GM21786 (cell line): ENCODE measurements around the gene ZP1.

Source experiments
- ATAC-seq: cut with Tn5 transposase; IDR thresholded peaks from one replicate; pipeline ENCODE4 v1.9.1; 2021; ENCODE audit not compliant: unreplicated experiment

The ZP1 gene

DNA sequence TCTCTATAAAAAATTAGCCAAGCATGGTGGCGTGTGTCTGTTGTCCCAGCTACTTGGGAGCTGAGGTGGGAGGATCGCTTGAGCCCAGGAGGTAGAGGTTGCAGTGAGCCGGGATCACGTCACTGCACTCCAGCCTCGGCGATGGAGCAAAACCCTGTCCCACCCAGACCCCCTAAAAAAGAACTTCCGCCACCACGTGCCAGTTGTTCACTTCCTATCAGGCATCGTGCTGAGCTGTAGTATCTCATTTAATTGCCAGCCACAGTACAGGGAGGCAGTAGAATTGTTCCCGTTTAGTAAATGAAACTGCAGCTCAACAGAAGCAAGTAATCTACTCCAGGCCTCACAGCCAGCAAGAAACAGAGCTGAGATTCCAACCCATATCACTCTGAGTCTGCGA, 53.9 kb downstream of the ZP1 start:
- ATAC-seq: no peak

GRCh38 chr11:60921777-60922335, 54.5 kb downstream of the ZP1 start:
- ATAC-seq: no peak

- ATAC-seq: no peak
These were observed 55.6 kb downstream of the ZP1 start for GRCh38 chr11:60922906-60923305.

DNA sequence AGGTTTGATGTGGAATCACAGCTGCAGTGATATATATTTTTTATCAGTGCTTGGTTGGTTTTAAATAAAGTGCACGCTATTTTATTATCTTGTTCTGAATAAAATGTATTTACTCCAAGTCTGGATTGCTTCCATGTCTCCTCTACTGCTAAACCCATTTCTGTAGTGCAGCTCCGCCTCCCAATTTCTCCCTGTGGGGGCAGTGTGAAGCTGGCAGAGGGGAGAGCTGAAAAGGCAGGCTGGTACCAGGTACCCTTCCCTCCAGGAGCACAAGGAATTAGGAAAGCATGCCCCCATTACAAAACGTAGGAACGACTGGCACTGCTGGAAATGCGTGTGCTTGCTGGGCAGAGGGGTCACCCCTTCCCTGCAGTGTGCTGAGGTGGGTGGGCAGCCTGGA, 56.0 kb downstream of the ZP1 start:
- ATAC-seq: no peak

GRCh38 chr11:60923800-60924109, 56.4 kb downstream of the ZP1 start:
- ATAC-seq: no peak

DNA sequence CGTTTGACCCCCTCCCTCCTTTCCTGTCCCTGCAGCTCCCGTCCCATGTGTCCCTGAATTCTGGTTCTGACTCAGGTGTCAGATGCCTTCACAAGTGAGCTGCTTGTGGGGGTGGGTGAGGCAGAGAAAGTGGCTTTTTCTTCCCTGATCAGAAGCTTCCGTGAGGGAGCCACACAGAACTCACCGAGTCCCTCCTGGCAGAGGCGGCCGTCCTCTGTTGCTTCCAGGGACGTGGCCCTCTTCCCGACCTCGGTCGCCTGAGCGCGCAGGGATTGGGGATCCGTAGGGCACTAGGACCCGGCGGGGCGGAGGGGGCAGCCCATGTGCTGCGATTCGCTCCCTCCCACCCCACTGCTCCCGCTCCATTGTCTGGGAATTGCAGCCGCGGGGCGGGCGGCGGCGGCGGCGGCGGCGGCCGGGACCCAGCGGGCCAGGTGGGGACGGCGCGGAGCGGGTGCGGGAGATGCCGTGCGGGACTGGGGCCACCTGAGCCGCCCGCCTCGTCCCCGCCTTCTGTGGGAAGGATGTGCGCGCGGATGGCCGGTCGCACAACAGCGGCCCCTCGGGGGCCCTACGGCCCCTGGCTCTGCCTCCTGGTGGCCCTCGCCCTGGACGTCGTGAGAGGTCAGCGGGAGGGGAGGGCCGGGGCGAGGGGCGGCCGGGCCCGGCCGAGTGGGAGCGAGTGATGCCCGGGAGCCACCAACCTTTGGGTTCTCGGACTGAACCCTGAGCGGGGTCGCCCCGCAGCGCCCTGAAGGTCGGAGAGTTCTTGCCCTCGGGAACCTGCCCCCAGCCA, 57.0 kb downstream of the ZP1 start, which contains the start of gene TMEM132A:
TMEM132A (plus strand) TSS at position 351 of the 796 bp plus-strand sequence; CDS start at position 525, 174 bp downstream.
- ATAC-seq: no peak
